GM04503 (cell line): ENCODE measurements around the gene SUMO4.

Experiments used
- DNase-seq: peaks from one replicate; pipeline ENCODE4 v3.0.0-alpha.2; 2012; ENCODE audit warnings: low read depth

Gene SUMO4

DNA sequence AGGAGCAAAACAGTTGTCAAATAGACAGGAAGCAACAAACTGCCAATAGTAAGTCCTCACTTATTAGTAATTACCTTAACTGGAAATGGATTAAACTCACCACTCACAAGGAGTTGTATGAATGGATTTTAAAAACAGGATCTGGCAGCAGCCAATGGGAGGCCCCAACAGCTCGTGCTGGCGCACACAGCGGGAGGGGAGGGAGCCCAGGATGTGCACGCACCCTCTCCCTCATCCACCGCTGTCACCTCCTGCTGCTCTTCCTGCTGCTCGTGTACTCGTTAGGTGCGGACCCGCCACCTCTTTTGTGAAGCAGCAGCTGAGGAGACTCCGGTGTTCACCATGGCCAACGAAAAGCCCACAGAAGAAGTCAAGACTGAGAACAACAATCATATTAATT lies at the start of gene SUMO4:
Gene SUMO4 (plus strand): TSS at position 213 of the 400 bp plus-strand sequence. CDS start 130 bp downstream, at position 343.
- no peak for DNase-seq

DNA sequence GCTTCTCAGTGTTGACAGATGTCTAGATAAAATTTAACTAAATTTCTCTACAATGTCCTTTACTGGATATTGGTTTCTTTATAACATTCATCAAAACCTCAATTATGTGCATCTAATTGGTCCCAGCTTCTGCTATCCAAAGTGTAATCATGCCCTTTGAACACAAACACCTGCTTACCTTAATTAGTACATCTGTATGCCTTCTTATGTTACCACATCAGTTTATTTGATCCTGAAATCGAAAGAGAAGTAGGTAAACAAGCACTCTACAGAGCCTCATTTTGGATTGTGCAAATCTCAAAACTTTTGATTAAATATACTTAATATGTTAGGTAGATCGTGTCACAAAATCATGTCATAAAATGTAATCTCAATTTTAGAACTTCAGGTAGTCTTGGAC lies 46.1 kb upstream of the SUMO4 start:
- no peak for DNase-seq

DNA sequence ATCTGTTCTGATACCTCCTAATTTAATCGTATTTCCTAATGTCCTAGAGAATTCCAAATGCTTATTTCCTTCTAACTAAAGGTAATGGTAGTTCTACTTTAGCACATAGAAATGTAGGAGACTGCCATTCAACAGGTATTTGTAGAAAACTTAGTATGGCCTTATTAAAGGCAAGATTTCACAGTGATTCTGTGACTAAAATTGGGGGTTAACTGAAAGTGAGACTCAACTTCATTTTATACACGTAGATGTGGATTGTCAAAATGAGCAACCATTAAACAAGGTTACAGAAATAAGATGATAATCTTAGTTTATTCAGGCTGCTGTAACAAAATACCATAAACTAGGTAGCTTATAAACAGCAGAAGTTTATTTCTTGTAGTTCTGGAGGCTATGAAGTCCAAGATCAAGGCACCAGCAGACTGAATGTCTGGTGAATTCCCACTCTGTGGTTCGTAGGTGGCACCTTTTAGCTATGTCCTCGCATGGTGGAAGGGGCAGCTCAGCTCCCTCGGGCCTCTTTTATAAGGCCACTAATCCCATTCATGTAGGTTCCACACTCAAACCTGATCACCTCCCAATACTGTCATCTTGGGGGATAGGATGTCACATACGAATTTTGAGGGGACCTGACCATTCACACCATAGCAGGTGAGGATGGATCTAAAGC lies 43.8 kb upstream of the SUMO4 start:
- DNase-seq = no peak

DNA sequence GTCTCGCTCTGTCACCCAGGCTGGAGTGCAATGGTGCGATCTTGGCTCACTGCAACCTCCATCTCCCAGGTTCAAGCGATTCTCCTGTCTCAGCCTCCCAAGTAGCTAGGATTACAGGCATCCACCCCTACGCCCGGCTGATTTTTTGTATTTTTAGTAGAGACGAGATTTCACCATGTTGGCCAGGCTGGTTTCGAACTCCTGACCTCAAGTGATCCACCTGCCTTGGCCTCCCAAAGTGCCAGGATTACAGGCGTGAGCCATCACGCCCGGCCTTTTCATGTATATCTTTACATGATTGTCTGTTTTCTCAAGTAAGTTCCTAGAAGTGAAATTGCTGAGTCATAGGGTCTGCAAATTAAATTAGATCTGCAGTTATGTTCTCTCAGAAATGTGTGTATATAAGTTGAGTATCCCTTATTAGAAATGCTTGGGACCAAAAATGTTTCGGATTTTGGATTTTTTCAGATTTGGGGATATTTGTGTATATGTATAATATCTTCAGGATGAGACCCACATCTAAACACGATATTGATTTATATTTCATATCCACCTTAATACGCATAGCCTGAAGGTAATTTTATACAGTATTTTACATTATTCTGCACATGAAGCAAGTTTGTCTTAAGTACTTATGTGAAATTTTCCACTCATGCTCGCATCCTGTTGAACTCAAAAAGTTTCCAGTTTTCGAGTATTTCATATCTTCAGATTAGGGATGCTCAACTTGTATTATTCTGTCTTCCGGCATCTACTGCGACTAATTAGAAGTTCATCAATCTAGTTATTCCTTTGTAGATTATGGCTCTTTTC lies 42.1 kb upstream of the SUMO4 start:
- no peak for DNase-seq

DNA sequence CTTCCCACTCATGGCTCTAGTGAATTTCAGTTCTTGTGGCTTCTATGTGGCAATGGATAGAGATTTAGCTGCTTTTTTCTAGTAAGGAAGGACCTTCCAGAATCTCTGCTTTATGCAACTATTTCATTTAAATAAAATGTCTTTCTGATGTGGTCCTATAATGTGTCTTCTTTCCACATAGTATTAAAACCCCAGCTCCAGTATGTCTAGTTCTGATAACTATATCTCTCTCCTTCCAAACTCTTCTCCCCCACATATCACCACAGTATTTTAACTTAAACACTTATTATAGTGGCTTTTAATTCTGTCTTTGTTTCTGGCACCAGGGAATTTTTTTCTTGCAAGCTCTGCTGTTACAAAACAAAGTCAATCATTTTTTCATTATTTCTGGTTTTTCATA lies 40.6 kb upstream of the SUMO4 start:
- no peak for DNase-seq

DNA sequence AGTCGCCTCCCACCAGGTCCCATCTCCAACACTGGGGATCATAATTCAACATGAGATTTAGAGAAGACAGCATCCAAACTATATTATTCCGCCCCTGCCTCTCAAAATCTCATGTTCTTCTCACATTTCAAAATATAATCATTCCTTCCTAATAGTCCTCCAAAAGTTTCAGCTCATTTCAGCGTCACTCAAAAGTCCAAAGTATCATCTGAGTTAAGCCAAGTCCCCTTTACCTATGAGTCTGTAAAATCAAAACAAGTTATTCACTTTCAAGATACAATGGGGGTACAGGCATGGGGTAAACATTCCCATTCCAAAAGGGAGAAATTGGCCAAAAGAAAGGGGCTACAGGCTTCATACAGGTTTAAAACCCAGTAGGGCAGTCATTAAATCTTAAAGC lies 39.5 kb upstream of the SUMO4 start:
- DNase-seq = no peak

DNA sequence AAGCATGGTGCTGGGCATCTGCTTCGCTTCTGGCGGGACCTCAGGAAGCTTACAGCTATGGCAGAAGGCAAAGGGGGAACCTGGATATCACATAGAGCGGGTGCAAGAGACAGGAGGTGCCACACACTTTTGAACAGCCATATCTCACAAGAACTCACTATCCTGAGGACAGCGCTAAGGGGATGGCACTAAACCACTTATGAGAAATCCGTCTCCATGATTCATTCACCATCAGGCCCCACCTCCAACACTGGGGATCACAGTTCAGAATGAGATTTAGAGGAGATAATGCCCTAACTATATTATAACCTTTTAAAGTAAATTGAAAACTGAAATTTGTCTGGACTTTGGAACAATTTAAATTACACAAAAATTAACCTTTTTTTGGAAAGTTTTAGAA lies 37.8 kb upstream of the SUMO4 start:
- DNase-seq = no peak

DNA sequence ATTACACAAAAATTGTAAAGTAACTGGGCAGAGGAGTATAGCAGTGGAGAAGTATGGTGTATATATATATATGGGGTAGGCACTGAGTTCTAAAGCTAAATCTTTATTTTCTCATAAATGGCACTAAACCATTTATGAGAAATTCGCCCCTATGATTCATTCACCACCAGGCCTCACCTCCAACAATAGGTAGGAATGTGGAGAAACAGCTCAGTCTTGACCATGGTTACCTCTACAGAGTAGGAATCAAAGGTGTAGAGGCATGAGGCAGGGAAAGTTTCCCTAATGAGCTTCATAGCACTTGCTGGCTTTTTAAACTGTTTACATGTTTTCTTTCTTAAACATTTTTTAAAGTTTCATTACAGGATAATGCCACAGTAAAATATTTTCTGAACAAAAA lies 36.9 kb upstream of the SUMO4 start:
- no peak for DNase-seq

DNA sequence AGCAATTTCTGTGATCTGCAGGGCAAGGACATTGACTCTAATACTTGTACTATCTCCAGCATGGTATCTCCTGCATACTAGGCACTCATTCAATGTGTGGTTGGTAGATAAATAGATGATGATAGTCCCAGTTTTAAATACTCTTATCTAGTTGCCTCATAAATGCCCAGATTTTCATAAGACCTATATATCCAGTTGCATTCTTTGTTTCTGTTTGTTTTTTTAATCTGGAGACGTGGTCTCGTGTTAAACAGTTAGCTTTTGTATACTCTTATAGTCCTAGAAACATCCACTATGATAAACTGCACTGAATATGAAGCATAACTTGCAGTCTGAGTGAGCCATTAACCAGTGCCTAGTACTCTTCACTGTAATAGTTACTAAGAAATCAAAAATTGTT lies 35.5 kb upstream of the SUMO4 start:
- DNase-seq = no peak

DNA sequence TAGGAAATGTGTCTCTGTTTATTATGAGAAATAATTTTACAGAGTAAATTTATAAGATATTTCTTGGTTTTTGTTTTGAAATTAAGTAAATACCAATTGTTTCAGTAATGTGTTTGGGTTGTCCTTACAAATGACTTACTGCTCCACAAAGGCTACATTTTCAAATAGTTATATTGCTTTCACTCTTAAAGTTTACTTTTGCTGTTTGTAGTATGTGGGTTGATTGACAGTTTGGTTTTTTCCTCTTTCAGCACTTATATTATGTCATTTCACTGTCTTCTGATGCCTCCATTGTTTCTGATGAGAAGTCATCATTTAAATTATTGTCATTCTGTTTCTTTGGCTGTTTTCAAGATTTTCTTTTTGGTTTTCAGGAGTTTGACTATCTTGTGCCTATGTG lies 34.9 kb upstream of the SUMO4 start:
- no peak for DNase-seq

DNA sequence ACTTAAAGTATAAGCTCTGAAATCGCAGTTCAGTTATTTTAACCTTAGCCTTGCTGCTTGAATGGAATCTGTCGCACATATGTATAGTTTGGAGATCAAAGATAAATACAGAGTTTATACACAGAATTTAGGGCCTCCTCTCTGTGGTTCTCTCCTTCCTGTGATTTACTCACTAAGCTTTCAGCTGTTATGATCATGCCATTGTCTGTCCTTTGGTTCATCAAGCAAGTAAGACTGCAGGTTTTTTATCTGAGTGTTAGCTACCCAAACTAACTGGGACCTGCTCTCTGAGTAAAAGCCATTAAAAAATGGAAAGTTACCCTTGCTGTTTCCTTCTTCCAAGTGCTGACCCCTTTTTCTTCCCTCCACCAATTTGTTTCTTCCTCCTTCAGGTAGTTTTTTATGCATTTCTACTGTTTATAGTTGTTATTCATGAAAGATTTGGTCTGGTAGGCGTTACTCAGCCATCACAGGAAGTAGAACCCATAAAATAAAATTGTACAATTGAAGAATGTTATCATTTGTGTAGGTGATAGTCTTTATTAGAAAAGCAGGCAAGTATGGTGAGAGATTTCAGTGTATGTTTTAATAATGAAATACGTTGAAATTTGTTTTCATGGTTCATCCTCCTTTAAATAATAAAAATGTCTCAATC lies 33.7 kb upstream of the SUMO4 start:
- no peak for DNase-seq

DNA sequence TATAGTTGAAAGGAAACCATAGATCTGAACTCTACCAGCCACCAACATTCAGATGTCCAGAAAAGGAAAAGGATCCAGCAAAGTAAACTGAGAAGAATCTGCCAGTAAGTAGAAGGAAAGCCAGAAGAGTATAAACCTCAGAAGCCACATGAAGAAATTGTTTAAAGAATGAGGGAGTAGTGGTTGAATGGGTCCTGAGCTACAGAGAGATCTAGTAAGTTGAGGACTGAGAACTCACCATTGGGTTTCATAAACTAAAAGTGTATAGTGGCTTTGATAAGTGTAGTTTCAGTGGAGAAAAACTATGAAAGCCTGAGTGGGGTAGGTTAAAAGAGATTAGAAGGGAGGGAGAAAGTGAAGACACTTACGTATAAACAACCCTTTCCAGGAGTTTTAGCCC lies 32.0 kb upstream of the SUMO4 start:
- no peak for DNase-seq

DNA sequence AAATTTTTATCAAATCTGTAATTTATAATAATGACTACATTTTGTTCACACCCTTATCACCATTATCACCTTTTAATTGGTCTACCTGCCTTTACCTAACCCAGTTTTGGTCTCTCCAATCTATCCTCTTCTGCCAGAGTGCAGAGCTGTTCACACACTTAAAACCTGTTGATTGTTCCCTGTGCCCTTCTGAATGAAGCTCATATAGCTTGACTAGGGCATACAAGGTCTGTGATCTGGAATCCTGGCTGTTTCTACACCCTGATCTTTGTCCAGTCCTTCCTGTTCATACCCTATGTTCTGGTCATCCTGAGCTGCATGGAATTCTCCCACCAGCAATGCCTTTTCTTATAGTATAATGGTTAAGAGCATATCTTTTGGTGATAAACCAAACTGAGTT lies 28.9 kb upstream of the SUMO4 start:
- DNase-seq = no peak

DNA sequence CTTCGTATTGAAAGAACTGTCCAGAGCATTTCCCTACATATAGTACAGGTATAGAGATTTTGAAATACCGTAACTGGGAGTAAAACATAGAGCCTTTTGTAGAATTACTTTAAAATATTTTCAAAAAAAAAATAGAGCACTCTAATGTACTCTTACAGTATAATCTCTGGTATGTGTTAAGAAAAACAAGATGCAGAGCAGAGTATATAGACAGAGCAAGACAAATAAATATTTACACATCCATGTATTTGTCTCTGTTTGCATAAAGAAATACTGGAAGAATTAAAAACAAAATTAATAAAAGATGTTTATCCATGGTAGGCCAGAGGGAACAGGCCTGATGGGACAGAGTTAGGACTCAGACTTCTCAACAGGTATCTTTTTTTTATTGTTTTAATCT lies 28.0 kb upstream of the SUMO4 start:
- DNase-seq = no peak

DNA sequence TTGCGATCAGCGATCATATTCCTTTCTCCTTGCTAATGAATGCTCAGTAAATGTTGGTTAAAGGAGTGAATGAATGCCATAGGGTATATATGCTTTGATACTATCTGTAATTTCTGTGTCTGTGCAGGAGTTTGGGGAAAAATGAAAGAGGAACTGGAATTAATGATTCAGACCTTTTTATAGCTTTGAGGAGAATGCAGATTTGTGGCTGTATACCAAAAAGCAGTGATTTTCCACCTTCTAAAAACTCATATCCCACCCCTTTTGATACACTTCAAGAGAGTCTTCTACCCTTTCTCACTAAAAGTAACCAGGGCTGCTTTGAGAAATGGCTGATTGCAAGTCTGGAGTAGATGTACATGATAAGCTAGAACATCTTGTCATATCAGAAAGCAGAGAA lies 26.6 kb upstream of the SUMO4 start:
- no peak for DNase-seq

DNA sequence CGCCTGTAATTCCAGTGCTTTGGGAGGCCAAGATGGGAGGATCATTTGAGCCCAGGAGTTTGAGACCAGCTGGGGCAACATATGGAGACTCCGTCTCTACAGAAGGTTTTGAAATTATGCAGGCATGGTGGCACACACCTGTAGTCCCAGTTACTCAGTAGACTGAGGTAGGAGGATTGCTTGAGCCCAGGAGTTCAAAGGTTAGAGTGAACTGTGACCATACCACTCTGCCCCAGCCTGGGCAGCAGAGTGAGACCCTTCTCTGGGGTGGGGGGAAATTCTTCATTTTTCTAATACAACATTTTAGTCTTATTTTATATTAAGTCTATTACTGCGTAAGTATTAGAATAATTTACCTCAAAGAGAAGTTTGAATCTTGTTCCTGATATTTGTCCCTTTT lies 20.1 kb upstream of the SUMO4 start:
- no peak for DNase-seq

DNA sequence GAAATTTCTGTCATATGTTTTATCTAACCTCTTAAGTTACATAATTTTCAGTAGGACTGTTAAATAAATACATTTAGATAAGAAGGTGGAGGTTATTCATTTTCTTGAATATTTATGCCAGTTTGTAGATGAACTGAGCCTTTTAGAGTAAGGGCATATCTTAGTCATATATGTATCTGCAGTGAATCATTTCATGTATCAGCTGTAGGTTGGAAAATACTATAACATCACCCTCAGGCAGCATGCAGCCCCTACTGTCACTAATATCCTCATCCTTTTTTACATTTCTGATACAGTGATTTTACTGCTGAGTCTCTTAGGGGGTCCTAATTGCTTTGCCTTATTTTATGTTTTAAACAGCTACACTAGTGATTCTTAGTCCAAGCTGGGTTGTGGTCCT lies 19.5 kb upstream of the SUMO4 start:
- DNase-seq = no peak

DNA sequence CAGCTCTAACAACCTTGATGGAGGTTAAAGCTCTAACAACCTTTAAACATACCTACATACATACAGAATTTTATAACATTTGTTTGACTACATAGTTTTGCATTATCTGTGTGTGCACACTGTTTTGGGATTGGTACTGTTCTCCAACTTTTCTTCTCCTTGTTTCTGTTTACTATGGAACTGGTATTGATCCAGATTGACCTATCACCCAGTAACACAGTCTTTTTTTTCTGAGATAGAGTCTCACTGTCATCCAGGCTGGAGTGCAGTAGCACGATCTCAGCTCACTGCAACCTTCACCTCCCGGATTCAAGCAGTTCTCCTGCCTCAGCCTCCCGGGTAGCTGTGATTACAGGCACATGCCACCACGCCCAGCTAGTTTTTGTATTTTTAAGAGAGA lies 16.7 kb upstream of the SUMO4 start:
- no peak for DNase-seq

DNA sequence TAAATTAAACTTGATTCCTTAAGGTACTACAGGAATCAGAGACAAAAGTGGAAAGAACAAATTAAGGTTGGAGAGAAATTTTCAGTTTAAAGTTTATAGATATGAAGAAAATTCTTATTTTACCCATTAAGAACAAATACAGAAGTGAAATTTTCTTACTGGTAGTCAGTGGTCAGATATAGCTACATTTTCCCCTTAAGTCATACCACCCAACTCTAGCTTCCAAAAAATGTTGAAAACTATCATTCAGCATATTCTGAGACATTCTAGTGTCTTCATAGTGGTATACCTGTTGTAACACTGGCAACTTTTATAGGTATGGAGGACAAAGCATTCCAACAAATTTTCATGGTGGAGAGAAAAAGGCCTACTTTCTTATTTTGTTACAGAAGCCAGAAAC lies 15.6 kb upstream of the SUMO4 start:
- DNase-seq = no peak

DNA sequence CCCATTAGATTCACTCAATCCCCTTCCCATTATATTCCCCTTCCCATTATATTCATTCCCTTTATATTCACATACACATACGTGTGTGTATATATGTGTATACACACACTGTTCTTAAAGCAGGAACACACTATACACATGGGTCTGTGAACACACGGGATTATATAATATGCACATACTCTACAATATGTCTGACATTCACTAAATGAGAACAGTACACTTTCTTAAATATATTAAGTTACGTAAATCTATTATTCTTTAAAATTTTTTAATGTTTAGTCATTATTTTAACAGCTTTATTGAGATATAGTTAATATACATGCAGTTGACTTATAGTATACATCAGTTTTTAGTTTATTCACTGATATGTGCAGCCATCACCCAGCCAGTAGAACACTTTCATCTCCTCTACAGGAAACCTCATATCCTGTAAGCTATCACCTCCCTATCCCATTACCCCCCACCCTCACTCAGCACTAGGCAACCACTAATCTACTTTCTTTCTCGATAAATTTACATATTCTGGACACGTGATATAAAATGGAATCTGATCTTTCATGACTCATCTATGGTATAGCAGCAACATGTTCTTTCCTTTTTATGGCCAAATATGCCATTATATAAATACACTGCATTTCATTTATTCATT lies 13.9 kb upstream of the SUMO4 start:
- no peak for DNase-seq

DNA sequence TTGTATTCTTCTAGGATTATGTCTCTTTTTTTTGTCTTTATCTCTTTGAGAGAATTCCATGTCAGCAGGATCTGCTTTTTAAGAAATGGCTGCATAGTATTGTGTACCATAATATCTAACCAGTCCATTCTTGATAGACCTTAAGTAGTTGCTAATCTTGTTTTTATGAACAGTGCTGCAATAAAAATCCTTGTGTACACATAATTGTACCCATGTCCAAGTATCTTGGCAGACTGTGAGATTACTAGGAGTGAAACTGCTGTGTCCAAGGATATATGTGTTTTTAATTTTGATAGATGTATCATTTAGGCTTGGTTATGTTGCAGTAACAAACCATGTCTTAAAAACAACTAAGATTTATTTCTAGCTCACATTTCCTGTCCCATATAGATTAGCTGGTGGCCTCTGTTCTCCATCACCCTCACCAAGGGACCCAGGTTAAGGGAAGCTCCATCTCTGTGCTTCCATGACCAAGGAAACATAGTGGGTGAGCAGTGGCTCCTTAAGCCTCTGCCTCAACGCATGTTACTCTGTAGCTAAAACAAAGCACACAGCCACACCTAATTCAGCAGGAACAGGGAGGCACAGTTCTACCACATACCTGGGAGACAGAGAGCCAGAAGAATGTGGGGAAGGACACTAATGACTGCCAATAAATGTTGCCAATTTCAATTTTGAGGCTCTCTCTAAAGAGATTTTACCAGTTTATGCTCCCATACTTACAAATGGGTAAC lies 12.1 kb upstream of the SUMO4 start:
- DNase-seq = no peak
